Measurements from ENCODE around the gene COL5A2.
A peak's percentile ranks its signal among the peaks of the same experiment; 100 is the strongest.

The COL5A2 gene

DNA sequence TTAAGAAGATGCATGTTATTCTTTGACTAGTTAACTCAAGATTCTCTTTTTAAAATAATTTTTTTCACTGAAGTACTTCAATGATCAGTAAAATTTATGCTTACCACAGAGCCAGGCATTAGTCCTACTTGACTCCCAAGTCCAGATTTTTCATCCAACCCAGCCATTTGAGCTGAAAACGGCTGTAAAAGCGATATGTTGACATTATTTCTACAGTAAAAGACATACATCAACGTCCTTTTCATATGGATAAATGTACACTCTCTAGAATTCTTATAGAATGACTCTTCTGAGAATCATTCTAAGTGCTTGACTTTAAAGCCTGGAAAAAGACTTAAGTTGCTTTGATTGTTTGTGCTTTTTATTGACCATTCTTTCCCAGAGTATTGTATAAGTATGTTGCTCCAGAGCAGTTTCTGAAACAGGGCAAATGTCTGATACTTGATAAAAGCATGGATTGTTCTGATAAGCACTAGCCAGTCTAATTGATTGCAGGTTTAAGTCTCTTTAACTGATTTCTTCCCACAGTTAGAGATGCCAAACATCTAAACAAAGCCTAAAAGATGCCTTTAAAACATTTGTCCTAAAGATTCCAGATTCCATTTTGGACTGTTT, 90.9 kb downstream of the COL5A2 start:
- peak; percentile 27 for FAIRE-seq
- no peak for DNase-seq (ENCODE audit: insufficient read length, low spot score)
- TF ChIP-seq POLR2A (IDR thresholded peaks at IDR 0.05; ENCODE audit: low read depth, low read length): no peak

- TF ChIP-seq POLR2A (IDR thresholded peaks at IDR 0.05; ENCODE audit: low read depth, low read length): no peak
- DNase-seq (ENCODE audit: insufficient read length, low spot score) (peak; percentile 7), FAIRE-seq (peak; percentile 82)
Observed at GRCh38 chr2:189086710-189087109, 92.9 kb downstream of the COL5A2 start.

- FAIRE-seq (no peak), DNase-seq (ENCODE audit: insufficient read length, low spot score) (no peak)
- TF ChIP-seq POLR2A (IDR thresholded peaks at IDR 0.05; ENCODE audit: low read depth, low read length): no peak
Observed at GRCh38 chr2:189086250-189086649, 93.3 kb downstream of the COL5A2 start.

GRCh38 chr2:189083606-189084005, 96.0 kb downstream of the COL5A2 start:
- no peak for TF ChIP-seq POLR2A (IDR thresholded peaks at IDR 0.05; ENCODE audit: low read depth, low read length)
- FAIRE-seq (no peak), DNase-seq (ENCODE audit: insufficient read length, low spot score) (no peak)

DNA sequence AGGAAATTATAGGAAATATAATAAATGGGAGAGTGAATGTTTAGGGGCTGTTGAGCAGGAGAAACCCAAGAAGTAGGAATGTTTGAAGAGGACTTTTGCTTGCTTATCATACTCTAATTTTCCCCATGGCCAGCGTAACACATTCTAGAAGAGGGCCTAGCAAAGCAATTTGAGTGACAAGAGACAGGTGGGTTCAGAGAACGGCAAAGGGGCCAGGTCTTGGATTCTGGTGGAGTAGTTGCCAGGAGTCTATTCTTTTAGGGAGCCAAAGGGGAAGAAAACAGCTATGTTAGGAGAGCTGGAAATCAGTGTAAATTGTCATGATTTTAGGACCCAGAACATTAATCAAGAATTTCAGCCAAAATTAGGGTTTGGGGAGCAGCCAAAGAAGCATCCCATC, 96.5 kb downstream of the COL5A2 start:
- TF ChIP-seq POLR2A (IDR thresholded peaks at IDR 0.05; ENCODE audit: low read depth, low read length): no peak
- FAIRE-seq (no peak), DNase-seq (ENCODE audit: insufficient read length, low spot score) (no peak)

GRCh38 chr2:189082376-189082975, 97.1 kb downstream of the COL5A2 start:
- FAIRE-seq: no peak

DNA sequence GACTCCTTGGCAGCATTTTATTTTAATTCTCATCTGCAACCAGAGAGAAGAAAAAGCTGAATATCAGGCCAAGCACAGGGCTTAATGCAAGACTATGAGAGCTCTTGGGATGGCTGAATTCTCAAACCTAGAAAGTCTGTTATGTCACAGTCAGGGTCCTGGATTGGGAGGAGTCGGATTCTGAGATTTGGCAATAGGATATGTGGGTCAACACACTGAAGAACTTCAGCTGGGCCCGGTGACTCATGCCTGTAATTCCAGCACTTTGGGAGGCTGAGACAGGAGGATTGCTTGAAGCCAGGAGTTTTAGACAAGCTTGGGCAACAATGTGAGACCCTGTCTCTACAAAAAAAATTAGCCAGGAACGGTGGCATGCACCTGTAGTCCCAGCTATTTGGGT, 103.0 kb downstream of the COL5A2 start:
- TF ChIP-seq POLR2A (IDR thresholded peaks at IDR 0.05; ENCODE audit: low read depth, low read length): no peak
- DNase-seq (ENCODE audit: insufficient read length, low spot score) (no peak), FAIRE-seq (peak; percentile 41)

More at GRCh38 chr2:189082376-189082975, 97.1 kb downstream of the COL5A2 start:
- no peak for DNase-seq (ENCODE audit: insufficient read length, low spot score)
- no peak for TF ChIP-seq POLR2A (IDR thresholded peaks at IDR 0.05; ENCODE audit: low read depth, low read length)

DNA sequence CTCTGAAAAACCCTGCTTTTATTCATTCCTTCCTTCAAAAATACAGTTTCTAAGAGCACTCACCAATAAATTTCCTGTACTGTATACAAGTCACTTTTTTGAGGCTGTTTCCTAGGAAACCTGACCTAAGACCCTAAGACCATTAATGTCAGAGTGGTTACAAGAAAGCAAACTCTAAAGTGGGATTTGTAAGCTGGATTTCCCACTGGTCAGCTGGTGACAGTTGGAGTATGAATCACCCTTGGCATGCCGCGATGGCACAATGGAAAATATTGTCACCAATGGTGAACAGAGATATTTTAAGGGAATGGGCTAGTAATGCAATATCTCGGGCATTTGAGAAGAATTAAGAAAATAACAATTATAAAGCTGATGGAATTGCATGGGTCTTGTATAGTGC, 103.4 kb downstream of the COL5A2 start:
- DNase-seq (ENCODE audit: insufficient read length, low spot score): no peak
- no peak for FAIRE-seq
- no peak for TF ChIP-seq POLR2A (IDR thresholded peaks at IDR 0.05; ENCODE audit: low read depth, low read length)

- TF ChIP-seq POLR2A (IDR thresholded peaks at IDR 0.05; ENCODE audit: low read depth, low read length): no peak
- DNase-seq (ENCODE audit: insufficient read length, low spot score) (no peak), FAIRE-seq (peak; percentile 6)
Observed at GRCh38 chr2:189074506-189074905, 105.1 kb downstream of the COL5A2 start.

DNA sequence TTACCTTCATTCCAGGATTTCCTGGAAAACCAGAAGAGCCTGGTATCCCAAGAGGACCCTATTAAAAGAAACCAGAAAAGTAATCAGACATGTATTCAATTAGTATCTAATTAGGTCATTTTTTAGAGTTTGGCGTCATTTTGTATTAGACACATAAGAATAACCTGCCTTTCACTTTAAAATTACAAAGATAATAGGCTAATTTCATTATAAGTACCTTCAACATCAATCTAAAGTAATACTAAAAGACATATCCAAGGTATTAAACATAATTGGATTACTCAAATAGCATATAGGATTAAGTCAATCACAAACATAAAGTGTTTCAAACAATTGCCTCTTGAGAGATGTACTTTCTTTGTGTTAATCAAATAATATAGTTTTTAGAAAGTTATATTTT, 107.5 kb downstream of the COL5A2 start:
- FAIRE-seq (no peak), DNase-seq (ENCODE audit: insufficient read length, low spot score) (no peak)
- TF ChIP-seq POLR2A (IDR thresholded peaks at IDR 0.05; ENCODE audit: low read depth, low read length): no peak

DNA sequence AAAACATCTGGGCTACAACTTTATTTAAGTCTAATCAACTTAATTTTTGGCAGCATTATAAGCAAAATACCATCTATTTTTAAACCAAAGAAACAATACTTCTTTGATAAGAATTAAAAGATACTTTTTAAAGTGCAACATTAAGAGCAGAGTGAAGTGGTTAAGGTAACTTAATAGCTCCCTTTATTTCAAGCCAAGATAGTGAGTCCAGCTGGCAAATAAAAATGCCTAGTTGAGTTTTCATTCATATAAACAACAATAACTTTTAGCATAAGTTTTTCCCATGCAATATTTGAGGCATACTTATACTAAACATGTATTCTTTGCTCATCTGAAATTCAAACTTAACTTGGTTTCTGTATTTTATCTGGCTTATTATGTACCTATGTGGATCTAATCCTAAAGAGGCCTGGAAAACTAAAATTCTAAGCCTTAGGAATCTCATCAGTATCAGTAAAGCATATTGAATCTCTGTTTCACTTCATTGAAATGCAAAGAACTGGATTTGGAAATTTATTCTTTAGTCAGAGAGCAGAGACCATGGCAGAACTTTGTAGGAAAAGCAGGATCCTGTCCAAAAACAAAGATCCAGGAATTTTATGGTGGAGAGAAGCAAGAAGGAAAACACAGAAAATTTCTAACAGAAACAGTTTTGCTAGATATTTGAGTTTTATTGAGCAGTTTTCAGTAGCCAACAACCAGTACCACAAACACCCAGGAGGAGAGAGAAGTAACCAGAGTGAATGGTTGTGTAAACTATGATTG, 109.5 kb downstream of the COL5A2 start:
- FAIRE-seq (peak; percentile 45), DNase-seq (ENCODE audit: insufficient read length, low spot score) (no peak)
- no peak for TF ChIP-seq POLR2A (IDR thresholded peaks at IDR 0.05; ENCODE audit: low read depth, low read length)

DNA sequence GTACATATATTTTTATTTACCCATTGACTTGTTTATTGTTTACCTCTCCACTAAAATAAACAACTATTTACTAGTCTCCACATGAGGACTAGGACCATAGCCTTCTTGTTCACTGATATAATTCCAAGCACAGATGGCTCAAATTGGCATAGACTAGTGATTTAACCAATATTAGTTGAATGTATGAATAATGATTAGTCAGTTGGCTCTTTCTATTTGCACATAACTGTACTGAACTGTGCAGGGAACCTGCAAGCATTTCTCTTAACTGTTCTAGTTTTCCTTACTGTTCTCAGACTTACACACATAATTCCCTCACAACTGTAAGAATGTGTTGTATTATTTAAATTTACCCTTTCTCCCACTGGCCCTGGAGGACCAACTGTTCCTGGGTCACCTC, 113.5 kb downstream of the COL5A2 start:
- DNase-seq (ENCODE audit: insufficient read length, low spot score): no peak
- FAIRE-seq: peak; percentile 38
- TF ChIP-seq POLR2A (IDR thresholded peaks at IDR 0.05; ENCODE audit: low read depth, low read length): no peak

DNA sequence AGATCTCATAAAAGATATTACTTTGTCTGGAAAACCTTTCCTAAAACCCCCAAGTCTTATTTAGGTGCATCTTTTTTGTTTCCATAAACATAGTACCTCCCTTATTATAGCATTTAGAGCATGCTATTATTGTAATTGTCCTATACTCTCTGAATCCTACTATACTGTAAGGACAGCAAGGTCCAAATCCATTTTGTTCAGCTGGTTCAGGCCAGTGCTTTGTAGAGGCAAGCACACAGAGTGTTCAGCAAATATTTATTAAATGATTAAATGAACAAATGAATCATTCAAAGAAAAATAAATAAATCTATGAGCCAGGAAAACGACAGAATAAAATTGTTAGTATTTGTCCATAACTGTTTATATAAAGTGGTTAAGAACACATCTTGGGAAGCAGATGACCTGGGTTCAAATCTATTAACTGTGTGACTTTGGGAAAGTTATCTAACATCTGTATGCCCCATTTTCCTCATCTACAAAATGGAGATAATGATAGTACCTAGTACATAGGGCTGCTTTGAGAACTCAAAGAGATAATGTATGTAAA, 119.4 kb downstream of the COL5A2 start:
- no peak for TF ChIP-seq POLR2A (IDR thresholded peaks at IDR 0.05; ENCODE audit: low read depth, low read length)
- FAIRE-seq (no peak), DNase-seq (ENCODE audit: insufficient read length, low spot score) (no peak)

DNA sequence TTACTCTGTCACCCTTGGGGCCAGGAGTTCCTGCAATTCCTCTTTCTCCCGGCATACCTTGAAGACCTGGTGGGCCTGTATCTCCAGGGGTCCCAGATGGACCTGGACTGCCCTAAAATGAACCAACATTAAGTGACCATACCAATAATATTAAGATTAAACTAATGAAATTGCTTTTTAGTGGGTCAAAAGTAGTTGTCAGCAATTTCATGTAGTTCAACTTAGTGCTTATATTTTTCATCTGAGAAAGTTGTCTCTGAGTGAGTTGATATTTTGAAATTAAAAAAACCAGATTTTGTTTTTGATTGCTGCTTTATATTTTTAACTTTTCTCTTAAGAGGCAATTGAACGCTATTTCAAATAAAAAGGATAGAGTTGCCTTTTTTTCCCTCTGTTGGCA, 122.2 kb downstream of the COL5A2 start:
- TF ChIP-seq POLR2A (IDR thresholded peaks at IDR 0.05; ENCODE audit: low read depth, low read length): no peak
- DNase-seq (ENCODE audit: insufficient read length, low spot score) (no peak), FAIRE-seq (no peak)
